ENCODE results near the gene RBL1.

DNA sequence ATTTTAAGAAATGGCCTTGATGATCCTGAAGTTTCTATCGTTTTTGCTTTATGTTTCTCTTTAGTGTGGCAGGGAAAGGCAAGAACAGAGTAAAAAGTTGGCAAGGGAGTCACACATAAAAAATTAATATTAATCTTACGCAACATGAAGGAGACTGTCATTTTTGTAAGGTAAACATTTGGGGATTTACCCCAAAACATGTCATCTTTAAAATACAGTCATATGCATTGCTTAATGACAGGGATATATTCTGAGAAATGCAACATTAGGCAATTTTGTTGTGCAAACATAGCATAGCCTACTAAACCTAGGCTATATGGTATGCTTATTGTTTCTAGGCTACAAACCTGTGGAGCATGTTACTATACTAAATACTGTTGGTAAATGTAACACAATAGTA is 5.4 kb downstream of the RBL1 start:
- TF ChIP-seq, protein P1, sequence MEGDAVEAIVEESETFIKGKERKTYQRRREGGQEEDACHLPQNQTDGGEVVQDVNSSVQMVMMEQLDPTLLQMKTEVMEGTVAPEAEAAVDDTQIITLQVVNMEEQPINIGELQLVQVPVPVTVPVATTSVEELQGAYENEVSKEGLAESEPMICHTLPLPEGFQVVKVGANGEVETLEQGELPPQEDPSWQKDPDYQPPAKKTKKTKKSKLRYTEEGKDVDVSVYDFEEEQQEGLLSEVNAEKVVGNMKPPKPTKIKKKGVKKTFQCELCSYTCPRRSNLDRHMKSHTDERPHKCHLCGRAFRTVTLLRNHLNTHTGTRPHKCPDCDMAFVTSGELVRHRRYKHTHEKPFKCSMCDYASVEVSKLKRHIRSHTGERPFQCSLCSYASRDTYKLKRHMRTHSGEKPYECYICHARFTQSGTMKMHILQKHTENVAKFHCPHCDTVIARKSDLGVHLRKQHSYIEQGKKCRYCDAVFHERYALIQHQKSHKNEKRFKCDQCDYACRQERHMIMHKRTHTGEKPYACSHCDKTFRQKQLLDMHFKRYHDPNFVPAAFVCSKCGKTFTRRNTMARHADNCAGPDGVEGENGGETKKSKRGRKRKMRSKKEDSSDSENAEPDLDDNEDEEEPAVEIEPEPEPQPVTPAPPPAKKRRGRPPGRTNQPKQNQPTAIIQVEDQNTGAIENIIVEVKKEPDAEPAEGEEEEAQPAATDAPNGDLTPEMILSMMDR (IDR thresholded peaks at IDR 0.05; ENCODE audit: low read depth, low read length, missing input control) = no peak
- TF ChIP-seq TAF1 (conservative IDR thresholded peaks at IDR 0.05) = no peak
- TF ChIP-seq, protein P2, sequence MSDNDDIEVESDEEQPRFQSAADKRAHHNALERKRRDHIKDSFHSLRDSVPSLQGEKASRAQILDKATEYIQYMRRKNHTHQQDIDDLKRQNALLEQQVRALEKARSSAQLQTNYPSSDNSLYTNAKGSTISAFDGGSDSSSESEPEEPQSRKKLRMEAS (IDR thresholded peaks at IDR 0.05) = no peak
- no peak for TF ChIP-seq RXRA (IDR thresholded peaks at IDR 0.05)
- TF ChIP-seq YY1 (IDR thresholded peaks at IDR 0.05) = no peak
- no peak for TF ChIP-seq RAD21 (IDR thresholded peaks at IDR 0.05)
- TF ChIP-seq NR2F2 (IDR thresholded peaks at IDR 0.05) = no peak
- TF ChIP-seq, protein P3, sequence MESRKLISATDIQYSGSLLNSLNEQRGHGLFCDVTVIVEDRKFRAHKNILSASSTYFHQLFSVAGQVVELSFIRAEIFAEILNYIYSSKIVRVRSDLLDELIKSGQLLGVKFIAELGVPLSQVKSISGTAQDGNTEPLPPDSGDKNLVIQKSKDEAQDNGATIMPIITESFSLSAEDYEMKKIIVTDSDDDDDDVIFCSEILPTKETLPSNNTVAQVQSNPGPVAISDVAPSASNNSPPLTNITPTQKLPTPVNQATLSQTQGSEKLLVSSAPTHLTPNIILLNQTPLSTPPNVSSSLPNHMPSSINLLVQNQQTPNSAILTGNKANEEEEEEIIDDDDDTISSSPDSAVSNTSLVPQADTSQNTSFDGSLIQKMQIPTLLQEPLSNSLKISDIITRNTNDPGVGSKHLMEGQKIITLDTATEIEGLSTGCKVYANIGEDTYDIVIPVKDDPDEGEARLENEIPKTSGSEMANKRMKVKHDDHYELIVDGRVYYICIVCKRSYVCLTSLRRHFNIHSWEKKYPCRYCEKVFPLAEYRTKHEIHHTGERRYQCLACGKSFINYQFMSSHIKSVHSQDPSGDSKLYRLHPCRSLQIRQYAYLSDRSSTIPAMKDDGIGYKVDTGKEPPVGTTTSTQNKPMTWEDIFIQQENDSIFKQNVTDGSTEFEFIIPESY (IDR thresholded peaks at IDR 0.05) = no peak
- TF ChIP-seq, protein P4, sequence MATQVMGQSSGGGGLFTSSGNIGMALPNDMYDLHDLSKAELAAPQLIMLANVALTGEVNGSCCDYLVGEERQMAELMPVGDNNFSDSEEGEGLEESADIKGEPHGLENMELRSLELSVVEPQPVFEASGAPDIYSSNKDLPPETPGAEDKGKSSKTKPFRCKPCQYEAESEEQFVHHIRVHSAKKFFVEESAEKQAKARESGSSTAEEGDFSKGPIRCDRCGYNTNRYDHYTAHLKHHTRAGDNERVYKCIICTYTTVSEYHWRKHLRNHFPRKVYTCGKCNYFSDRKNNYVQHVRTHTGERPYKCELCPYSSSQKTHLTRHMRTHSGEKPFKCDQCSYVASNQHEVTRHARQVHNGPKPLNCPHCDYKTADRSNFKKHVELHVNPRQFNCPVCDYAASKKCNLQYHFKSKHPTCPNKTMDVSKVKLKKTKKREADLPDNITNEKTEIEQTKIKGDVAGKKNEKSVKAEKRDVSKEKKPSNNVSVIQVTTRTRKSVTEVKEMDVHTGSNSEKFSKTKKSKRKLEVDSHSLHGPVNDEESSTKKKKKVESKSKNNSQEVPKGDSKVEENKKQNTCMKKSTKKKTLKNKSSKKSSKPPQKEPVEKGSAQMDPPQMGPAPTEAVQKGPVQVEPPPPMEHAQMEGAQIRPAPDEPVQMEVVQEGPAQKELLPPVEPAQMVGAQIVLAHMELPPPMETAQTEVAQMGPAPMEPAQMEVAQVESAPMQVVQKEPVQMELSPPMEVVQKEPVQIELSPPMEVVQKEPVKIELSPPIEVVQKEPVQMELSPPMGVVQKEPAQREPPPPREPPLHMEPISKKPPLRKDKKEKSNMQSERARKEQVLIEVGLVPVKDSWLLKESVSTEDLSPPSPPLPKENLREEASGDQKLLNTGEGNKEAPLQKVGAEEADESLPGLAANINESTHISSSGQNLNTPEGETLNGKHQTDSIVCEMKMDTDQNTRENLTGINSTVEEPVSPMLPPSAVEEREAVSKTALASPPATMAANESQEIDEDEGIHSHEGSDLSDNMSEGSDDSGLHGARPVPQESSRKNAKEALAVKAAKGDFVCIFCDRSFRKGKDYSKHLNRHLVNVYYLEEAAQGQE (IDR thresholded peaks at IDR 0.05) = no peak
- no peak for TF ChIP-seq EGR1 (IDR thresholded peaks at IDR 0.05; ENCODE audit: low read depth in 2 of 2)

Measured in liver (tissue), 3 donors.